Activated CD4-positive, alpha-beta T cell treated with anti-CD3 and anti-CD28 coated beads for 36 hours (primary cell): Measurements from ENCODE around the gene EFNA4. TPM values are rescaled to one million over a fixed set of nuclear protein-coding genes. Genes with fewer than 3 reads are reported as not detected.

Experiments
- ATAC-seq: fragments of 200-7000 bp; cut with Tn5 transposase; one replicate; pipeline ENCODE4 v1.10.0; 2021; ENCODE audit warnings: mild to moderate bottlenecking, moderate library complexity
- CTCF ChIA-PET: fragments of 350-600 bp; sonication (Branson Sonifier 250); formaldehyde crosslinking; loops from one replicate; lab custom pipeline; 2021; ENCODE audit warnings: antibody characterized with exemption; lab: Charles Lee
- POLR2A ChIA-PET: fragments of 350-600 bp; sonication (Branson Sonifier 250); formaldehyde crosslinking; loops from one replicate; lab custom pipeline; 2021; ENCODE audit warnings: antibody characterized with exemption, inconsistent platforms; lab: Charles Lee
- DNase-seq: peaks from one replicate; pipeline ENCODE4 v3.0.0-alpha.2; 2020
- H3K27ac Mint-ChIP-seq: one replicate; pipeline ENCODE4 v1.8.0; 2021; ENCODE audit warnings: mixed read lengths
- H3K27me3 Mint-ChIP-seq: one replicate; pipeline ENCODE4 v1.8.0; 2021; ENCODE audit warnings: mixed read lengths
- H3K36me3 Mint-ChIP-seq: one replicate; pipeline ENCODE4 v1.8.0; 2021; ENCODE audit warnings: low read depth, mixed read lengths
- H3K4me1 Mint-ChIP-seq: one replicate; pipeline ENCODE4 v1.8.0; 2021; ENCODE audit warnings: mixed read lengths
- H3K4me3 Mint-ChIP-seq: one replicate; pipeline ENCODE4 v1.8.0; 2021; ENCODE audit warnings: mild to moderate bottlenecking, moderate library complexity, mixed read lengths
- H3K9me3 Mint-ChIP-seq: one replicate; pipeline ENCODE4 v1.8.0; 2021; ENCODE audit warnings: low read depth, mixed read lengths
- intact Hi-C, 2 experiments: fragments of 100-400 bp; cut with DNase I in 1 of 2; cut with micrococcal nuclease in 1 of 2; formaldehyde crosslinking; loops; one replicate each; pipeline versions ENCODE4 v1.14.2 to v1.15.1; 2022 to 2024; cut with DNase I, micrococcal nuclease
- total RNA-seq, 2 experiments: library from RNA; stranded (reverse); gene quantifications; one replicate each; pipeline ENCODE4 v1.2.3, GENCODE V29; 2021

The EFNA4 gene
- total RNA-seq, 2 experiments from 2014 or later, result 6.3 to 6.5 TPM

DNA sequence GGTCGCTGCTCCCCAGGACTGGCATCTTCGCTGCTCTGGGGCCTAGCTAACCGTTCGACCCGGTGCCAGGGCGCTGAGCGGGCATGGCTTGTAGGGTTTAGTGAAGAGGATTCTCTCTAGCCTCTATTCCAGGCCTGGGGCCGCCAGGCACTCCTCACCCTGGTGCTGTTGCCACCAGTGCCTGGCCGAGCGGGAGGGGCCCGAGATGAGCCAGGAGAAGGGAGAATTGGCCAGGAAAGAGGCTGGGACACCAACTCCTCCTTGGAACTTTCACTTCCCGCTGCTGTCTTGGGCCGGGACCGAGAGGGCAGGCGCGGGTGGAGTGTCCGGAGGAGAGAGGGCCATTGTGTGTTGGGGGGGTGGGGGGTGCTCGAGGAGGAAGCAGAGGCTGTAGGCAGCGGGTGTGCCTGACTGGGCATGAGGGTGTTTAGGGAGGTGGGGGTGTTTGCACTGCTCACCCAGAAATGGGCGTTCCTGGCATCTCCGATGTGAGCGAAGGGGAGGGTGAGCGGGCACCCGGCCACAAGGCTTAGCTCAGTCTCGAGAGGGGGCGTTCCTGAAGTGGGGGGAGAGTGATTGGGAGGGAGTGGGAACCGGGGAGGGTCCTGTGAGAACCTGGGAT lies 11.7 kb upstream of the EFNA4 start:
- peak; percentile 35 for ATAC-seq
- H3K36me3 Mint-ChIP-seq, result peaks cover 13% of the 10 kb centered on the region
- ChIA-PET POLR2A (interaction anchor here (0.8 kb wide), 1 partner anchor 121 kb away, joined by 5 read pairs; no protein-coding TSS in a partner anchor), CTCF (interaction anchor here (1.0 to 3.1 kb wide), 12 partner anchors 8 to 457 kb away, joined by 3 to 26 read pairs (median 6); partner anchors contain the start of genes EFNA4, KRTCAP2 and PBXIP1)
- H3K4me3 Mint-ChIP-seq, result peak overlapping the region; percentile 69
- no peaks in the 10 kb centered on the region for H3K27me3 Mint-ChIP-seq
- DNase-seq, result peak; percentile 64
- peaks cover 20% of the 10 kb centered on the region for H3K4me1 Mint-ChIP-seq
- peak overlapping the region; percentile 9 for H3K27ac Mint-ChIP-seq
- intact Hi-C loops, result loop anchor here (1.0 to 5.0 kb wide), 13 partner anchors 9 to 175 kb away; partner anchors contain the start of genes FLAD1 (in 2 of the 2), CKS1B (in 1 of the 2), EFNA4 (in 1 of the 2) and KRTCAP2 (in 1 of the 2)
- no peaks in the 10 kb centered on the region for H3K9me3 Mint-ChIP-seq

GRCh38 chr1:155052439-155053395 lies 10.8 kb upstream of the EFNA4 start:
- intact Hi-C loops, result loop anchor here in 1 of 2 experiments (5.0 kb wide), 3 partner anchors 35 to 70 kb away; partner anchors contain the start of genes FLAD1 and ZBTB7B

DNA sequence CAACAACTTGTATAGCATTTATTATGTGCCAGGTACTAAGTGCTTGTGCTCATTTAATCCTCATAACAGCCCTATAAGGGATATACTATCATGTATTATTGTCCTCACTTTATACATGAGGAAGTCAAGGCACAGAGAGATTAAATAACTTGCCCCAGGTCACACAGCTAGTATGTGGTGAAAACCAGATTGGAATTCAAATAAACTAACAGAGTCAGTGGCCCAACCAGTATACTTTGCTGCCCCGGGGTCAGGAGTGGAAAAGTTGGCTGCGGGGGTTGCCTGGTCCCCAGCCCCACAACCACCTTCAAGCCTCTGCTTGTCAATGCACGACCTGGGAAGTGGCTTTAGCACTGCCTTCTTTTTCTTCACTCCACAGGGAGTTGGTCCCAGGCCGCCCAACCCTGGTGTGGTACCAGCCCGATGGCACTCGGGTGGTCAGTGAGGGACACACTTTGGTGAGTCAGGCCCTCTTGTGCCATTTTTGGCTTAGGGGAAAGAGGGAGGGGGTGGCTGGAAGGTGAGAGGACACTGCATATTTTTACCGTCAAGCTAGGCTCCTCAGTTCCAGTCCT lies 9.9 kb upstream of the EFNA4 start:
- ChIA-PET CTCF (interaction anchor here (0.7 to 3.1 kb wide), 8 partner anchors 9 to 119 kb away, joined by 3 to 15 read pairs (median 4); partner anchors contain the start of gene KRTCAP2), POLR2A (no interaction called here)
- H3K27me3 Mint-ChIP-seq, result no peaks in the 10 kb centered on the region
- no peak overlapping the region for H3K27ac Mint-ChIP-seq
- peaks cover 20% of the 10 kb centered on the region for H3K4me1 Mint-ChIP-seq
- ATAC-seq (no peak), DNase-seq (no peak)
- no peaks in the 10 kb centered on the region for H3K9me3 Mint-ChIP-seq
- intact Hi-C loops, result loop anchor here in 1 of 2 experiments (5.0 kb wide), 3 partner anchors 36 to 71 kb away; partner anchors contain the start of genes FLAD1 and ZBTB7B
- H3K36me3 Mint-ChIP-seq, result peaks cover 20% of the 10 kb centered on the region
- peak overlapping the region; percentile 69 for H3K4me3 Mint-ChIP-seq

More at GRCh38 chr1:155052439-155053395, 10.8 kb upstream of the EFNA4 start:
- peaks cover 20% of the 10 kb centered on the region for H3K4me1 Mint-ChIP-seq
- peak overlapping the region; percentile 9 for H3K27ac Mint-ChIP-seq
- peaks cover 16% of the 10 kb centered on the region for H3K36me3 Mint-ChIP-seq
- ChIA-PET POLR2A (no interaction called here), CTCF (interaction anchor here (0.6 to 3.1 kb wide), 16 partner anchors 8 to 599 kb away, joined by 3 to 26 read pairs (median 4); partner anchors contain the start of genes EFNA4, KCNN3, KRTCAP2 and PBXIP1)
- H3K4me3 Mint-ChIP-seq, result peak overlapping the region; percentile 69
- DNase-seq (peak; percentile 59), ATAC-seq (no peak)
- H3K9me3 Mint-ChIP-seq, result no peaks in the 10 kb centered on the region
- no peaks in the 10 kb centered on the region for H3K27me3 Mint-ChIP-seq

DNA sequence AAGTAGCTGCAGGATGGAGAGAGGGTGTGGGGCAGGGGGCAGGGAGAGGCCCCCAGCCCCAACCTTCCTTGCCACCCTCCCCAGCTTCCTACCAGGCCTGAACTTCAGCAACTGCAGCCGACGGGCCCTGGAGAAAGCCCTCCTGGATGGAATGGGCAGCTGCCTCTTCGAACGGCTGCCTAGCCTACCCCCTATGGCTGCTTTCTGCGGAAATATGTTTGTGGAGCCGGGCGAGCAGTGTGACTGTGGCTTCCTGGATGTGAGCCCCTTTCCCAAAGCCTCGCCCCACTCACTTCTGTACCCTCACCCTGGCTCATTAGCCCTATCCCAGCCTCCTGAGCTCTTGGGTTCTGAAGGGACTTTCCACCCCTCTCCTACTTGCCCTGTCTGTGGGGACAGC lies 6.4 kb upstream of the EFNA4 start:
- ChIA-PET POLR2A (interaction anchor here (0.6 kb wide), 2 partner anchors 49 to 72 kb away, joined by 3 to 6 read pairs; no protein-coding TSS in a partner anchor), CTCF (interaction anchor here (7.5 kb wide), 1 partner anchor 13 kb away, joined by 67 read pairs; no protein-coding TSS in a partner anchor)
- DNase-seq (no peak), ATAC-seq (no peak)
- Mint-ChIP-seq H3K36me3 (peaks cover 29% of the 10 kb centered on the region), H3K9me3 (no peaks in the 10 kb centered on the region), H3K27ac (no peak overlapping the region), H3K4me3 (no peak overlapping the region), H3K4me1 (peaks cover 18% of the 10 kb centered on the region), H3K27me3 (no peaks in the 10 kb centered on the region)
- intact Hi-C loops, result no loop called here

DNA sequence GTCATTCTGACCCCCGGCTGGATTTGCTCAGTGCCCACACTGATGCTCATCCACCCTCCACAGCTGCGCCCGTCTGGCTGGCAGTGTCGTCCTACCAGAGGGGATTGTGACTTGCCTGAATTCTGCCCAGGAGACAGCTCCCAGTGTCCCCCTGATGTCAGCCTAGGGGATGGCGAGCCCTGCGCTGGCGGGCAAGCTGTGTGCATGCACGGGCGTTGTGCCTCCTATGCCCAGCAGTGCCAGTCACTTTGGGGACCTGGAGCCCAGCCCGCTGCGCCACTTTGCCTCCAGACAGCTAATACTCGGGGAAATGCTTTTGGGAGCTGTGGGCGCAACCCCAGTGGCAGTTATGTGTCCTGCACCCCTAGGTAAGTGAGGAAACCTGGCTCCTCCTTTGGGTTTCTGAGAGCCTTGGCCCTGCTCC lies 5.7 kb upstream of the EFNA4 start:
- intact Hi-C loops, result no loop called here
- Mint-ChIP-seq H3K4me1 (peaks cover 17% of the 10 kb centered on the region), H3K4me3 (no peak overlapping the region), H3K27me3 (no peaks in the 10 kb centered on the region), H3K27ac (no peak overlapping the region), H3K36me3 (peaks cover 29% of the 10 kb centered on the region), H3K9me3 (no peaks in the 10 kb centered on the region)
- ATAC-seq, result no peak
- DNase-seq, result no peak
- ChIA-PET POLR2A (no interaction called here), CTCF (interaction anchor here (0.6 to 7.5 kb wide), 4 partner anchors 14 to 102 kb away, joined by 3 to 67 read pairs (median 4); partner anchors contain the start of gene PBXIP1)

GRCh38 chr1:155060736-155061135 lies 2.8 kb upstream of the EFNA4 start:
- CTCF ChIA-PET, result interaction anchor here (0.8 to 7.5 kb wide), 16 partner anchors 9 to 501 kb away, joined by 3 to 67 read pairs (median 5); partner anchors contain the start of genes ADAM15, KRTCAP2, PBXIP1 and TRIM46

GRCh38 chr1:155061381-155062150 lies 2.0 kb upstream of the EFNA4 start:
- CTCF ChIA-PET, result interaction anchor here (0.6 to 7.5 kb wide), 30 partner anchors 9 to 622 kb away, joined by 3 to 67 read pairs (median 4); partner anchors contain the start of genes ADAM15, EFNA3, KRTCAP2 and PBXIP1
- Mint-ChIP-seq H3K4me3 (no peak overlapping the region), H3K4me1 (peaks cover 31% of the 10 kb centered on the region), H3K9me3 (no peaks in the 10 kb centered on the region), H3K27ac (no peak overlapping the region), H3K27me3 (no peaks in the 10 kb centered on the region), H3K36me3 (peaks cover 17% of the 10 kb centered on the region)
- DNase-seq (peak; percentile 97), ATAC-seq (peak; percentile 62)
- POLR2A ChIA-PET, result interaction anchor here (0.5 kb wide), 1 partner anchor 82 kb away, joined by 3 read pairs; no protein-coding TSS in a partner anchor
- intact Hi-C loops, result loop anchor here (1.0 to 5.0 kb wide), 11 partner anchors 10 to 584 kb away; partner anchors contain the start of genes PYGO2 (in 2 of the 2), ADAM15 (in 1 of the 2) and PMVK (in 1 of the 2)

More at GRCh38 chr1:155060736-155061135, 2.8 kb upstream of the EFNA4 start:
- Mint-ChIP-seq H3K36me3 (peaks cover 23% of the 10 kb centered on the region), H3K4me3 (no peak overlapping the region), H3K27ac (no peak overlapping the region), H3K27me3 (no peaks in the 10 kb centered on the region), H3K9me3 (no peaks in the 10 kb centered on the region), H3K4me1 (peaks cover 29% of the 10 kb centered on the region)
- DNase-seq, result no peak
- POLR2A ChIA-PET, result no interaction called here
- intact Hi-C loops, result loop anchor here (1.0 to 5.0 kb wide), 10 partner anchors 9 to 583 kb away; partner anchors contain the start of genes PYGO2 (in 2 of the 2) and ADAM15 (in 1 of the 2)
- no peak for ATAC-seq

DNA sequence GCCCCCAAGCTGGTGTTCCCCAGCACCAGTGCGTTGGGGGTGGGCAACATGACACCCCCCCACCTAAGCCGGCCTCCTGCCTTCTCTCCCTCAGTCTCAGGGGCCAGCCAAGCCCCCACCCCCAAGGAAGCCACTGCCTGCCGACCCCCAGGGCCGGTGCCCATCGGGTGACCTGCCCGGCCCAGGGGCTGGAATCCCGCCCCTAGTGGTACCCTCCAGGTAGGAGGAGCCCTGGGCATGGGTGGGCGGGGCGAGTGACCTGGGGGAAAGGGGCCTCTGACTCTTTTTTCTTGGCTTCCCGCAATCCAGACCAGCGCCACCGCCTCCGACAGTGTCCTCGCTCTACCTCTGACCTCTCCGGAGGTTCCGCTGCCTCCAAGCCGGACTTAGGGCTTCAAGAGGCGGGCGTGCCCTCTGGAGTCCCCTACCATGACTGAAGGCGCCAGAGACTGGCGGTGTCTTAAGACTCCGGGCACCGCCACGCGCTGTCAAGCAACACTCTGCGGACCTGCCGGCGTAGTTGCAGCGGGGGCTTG lies 1.3 kb upstream of the EFNA4 start:
- Mint-ChIP-seq H3K27ac (peak overlapping the region; percentile 31), H3K27me3 (no peaks in the 10 kb centered on the region), H3K9me3 (no peaks in the 10 kb centered on the region), H3K4me1 (peaks cover 31% of the 10 kb centered on the region), H3K36me3 (peaks cover 16% of the 10 kb centered on the region), H3K4me3 (peak overlapping the region; percentile 83)
- ChIA-PET CTCF (interaction anchor here (0.6 to 9.1 kb wide), 30 partner anchors 8 to 623 kb away, joined by 3 to 81 read pairs (median 5); partner anchors contain the start of genes ADAM15, EFNA3, KRTCAP2 and PMVK), POLR2A (interaction anchor here (0.5 kb wide), 1 partner anchor 83 kb away, joined by 3 read pairs; no protein-coding TSS in a partner anchor)
- DNase-seq (peak; percentile 46), ATAC-seq (no peak)
- intact Hi-C loops, result loop anchor here (1.0 to 5.0 kb wide), 3 partner anchors 100 to 585 kb away; partner anchors contain the start of genes PMVK (in 1 of the 2) and PYGO2 (in 1 of the 2)
